GF-D8 (cell line): ENCODE measurements around the gene KDSR.

Experiments used
- DNase-seq: peaks from one replicate; lab custom pipeline; 2025; lab: John Stamatoyannopoulos, UW

Gene KDSR

DNA sequence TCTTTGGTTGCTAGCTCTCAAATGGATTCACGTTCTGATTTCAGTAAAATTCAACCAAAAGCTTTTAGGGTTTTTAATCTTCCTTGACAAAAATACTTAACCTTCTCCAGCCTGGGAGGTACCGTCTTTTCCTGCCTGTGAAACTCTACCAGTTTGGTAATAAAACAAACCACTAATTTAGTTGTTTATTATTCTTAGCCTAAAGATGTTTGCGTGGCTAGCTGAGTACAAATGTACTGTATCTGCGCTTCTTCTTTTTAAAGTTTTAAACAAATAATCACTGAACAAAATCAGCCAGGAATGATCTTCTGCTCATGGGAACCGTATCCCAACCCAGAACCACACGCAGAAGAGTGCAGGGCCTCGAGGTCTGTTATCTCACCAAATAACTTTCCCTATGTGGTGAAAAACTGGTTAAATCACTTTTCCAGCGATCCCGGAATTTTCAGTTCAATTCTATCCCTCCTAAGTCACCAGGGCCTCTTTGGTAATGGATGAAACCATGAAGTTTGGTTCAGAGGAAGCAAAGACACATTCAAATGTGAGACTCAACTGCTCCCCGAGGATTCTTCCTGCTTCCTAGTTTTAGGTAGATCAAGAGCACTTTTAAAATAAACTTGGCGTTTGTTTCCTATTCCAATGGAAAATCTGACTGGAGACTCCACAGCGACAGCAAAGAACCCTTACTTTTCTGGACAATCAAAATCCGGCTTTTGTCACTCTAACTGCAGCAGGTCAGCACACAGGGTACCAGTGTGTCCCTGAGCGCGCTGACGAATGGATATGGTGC lies 83.5 kb downstream of the KDSR start:
- no peak for DNase-seq

GRCh38 chr18:63282793-63283192 lies 84.2 kb downstream of the KDSR start:
- no peak for DNase-seq
